ENCODE measurements around the gene EDIL3.
A peak's percentile ranks its signal among the peaks of the same experiment; 100 is the strongest.

The EDIL3 gene

DNA sequence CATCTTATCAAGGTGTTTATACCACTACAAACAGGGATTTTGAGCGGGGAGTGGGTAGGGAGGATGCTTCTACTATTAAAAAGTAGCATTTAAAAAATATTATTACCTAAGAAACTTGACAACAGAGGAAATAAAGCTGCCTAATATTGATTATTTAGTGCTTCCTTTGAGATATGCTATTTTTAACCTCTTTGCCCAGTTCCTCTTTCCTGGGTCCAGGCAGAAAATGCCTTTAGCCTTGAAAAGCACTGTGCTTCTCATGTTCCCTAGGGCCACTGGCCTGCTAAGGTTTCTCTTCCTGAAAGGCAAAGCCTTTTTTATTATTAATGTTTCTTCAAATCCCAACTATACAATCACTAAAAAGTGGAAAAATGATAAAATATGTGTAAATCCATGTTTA is 446.8 kb downstream of the EDIL3 start:
- Histone ChIP-seq H4K5ac (ENCODE audit: low read length) (no peak overlapping the region), H2BK120ac (ENCODE audit: low read depth, low read length) (no peak overlapping the region), H3K27me3 (ENCODE audit: insufficient read depth, low read length, poor library complexity) (no peaks in the 10 kb centered on the region), H3K79me2 (ENCODE audit: control insufficient read depth, insufficient read depth, low read length) (no peaks in the 10 kb centered on the region), H3K4me3 (ENCODE audit: low read length) (no peak overlapping the region), H3K4me1 (ENCODE audit: control insufficient read depth, low read depth, low read length) (no peaks in the 10 kb centered on the region), H2BK5ac (ENCODE audit: low read length) (no peak overlapping the region), H3K36me3 (ENCODE audit: control insufficient read depth, insufficient read depth, low read length) (no peaks in the 10 kb centered on the region), H3K27ac (ENCODE audit: low read depth, low read length) (no peak overlapping the region), H3K9ac (ENCODE audit: low read length) (no peak overlapping the region), H3K79me1 (ENCODE audit: low read length) (no peaks in the 10 kb centered on the region), H2AK5ac (ENCODE audit: low read length) (no peak overlapping the region), H3K4ac (ENCODE audit: low read depth, low read length) (no peak overlapping the region), H3K4me2 (ENCODE audit: low read length) (no peak overlapping the region), H3K18ac (ENCODE audit: low read length) (no peak overlapping the region), H3K56ac (ENCODE audit: low read length) (no peak overlapping the region), H3K23ac (ENCODE audit: low read length) (no peak overlapping the region), H4K8ac (ENCODE audit: low read depth, low read length) (no peak overlapping the region), H2BK15ac (replicated peaks; ENCODE audit: low read depth) (no peak overlapping the region)
- no peak for DNase-seq
- WGBS (ENCODE audit: extremely low coverage, insufficient coverage, low lambda C conversion rate), result no CpG with 5 or more reads among the region's 1 CpG

DNA sequence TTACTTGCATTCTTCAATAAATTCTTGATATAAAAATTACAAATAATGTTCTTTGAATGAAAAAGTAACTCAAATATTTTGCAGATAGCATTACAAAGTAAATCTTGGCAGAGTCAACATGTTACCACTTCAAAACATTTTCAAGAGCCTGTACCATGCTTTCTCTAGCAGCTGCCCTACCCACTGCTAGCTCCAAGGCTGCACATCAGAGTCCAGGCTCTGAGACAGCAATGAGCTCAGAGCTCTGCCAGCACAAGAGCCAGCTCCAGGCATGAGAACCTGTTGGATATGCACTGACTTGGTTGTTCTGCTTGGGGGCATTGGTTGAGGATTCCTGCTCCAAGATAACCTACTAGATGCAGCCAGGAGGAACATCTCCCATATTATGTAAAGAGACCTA is 452.7 kb downstream of the EDIL3 start:
- H2BK15ac ChIP-seq (replicated peaks; ENCODE audit: low read depth), result no peak overlapping the region
- H2AK5ac ChIP-seq (ENCODE audit: low read length), result no peak overlapping the region
- no peak overlapping the region for H4K5ac ChIP-seq (ENCODE audit: low read length)
- DNase-seq, result no peak
- no peak overlapping the region for H4K8ac ChIP-seq (ENCODE audit: low read depth, low read length)
- H3K23ac ChIP-seq (ENCODE audit: low read length), result no peak overlapping the region
- no peaks in the 10 kb centered on the region for H3K4me1 ChIP-seq (ENCODE audit: control insufficient read depth, low read depth, low read length)
- no peak overlapping the region for H2BK120ac ChIP-seq (ENCODE audit: low read depth, low read length)
- no peaks in the 10 kb centered on the region for H3K79me2 ChIP-seq (ENCODE audit: control insufficient read depth, insufficient read depth, low read length)
- no peaks in the 10 kb centered on the region for H3K27me3 ChIP-seq (ENCODE audit: insufficient read depth, low read length, poor library complexity)
- no peak overlapping the region for H2BK5ac ChIP-seq (ENCODE audit: low read length)
- H3K4ac ChIP-seq (ENCODE audit: low read depth, low read length), result no peak overlapping the region
- H3K27ac ChIP-seq (ENCODE audit: low read depth, low read length), result no peak overlapping the region
- no peaks in the 10 kb centered on the region for H3K79me1 ChIP-seq (ENCODE audit: low read length)
- H3K4me3 ChIP-seq (ENCODE audit: low read length), result no peak overlapping the region
- H3K9ac ChIP-seq (ENCODE audit: low read length), result no peak overlapping the region
- H3K56ac ChIP-seq (ENCODE audit: low read length), result no peak overlapping the region
- no peak overlapping the region for H3K18ac ChIP-seq (ENCODE audit: low read length)
- no peak overlapping the region for H3K4me2 ChIP-seq (ENCODE audit: low read length)
- no peaks in the 10 kb centered on the region for H3K36me3 ChIP-seq (ENCODE audit: control insufficient read depth, insufficient read depth, low read length)

DNA sequence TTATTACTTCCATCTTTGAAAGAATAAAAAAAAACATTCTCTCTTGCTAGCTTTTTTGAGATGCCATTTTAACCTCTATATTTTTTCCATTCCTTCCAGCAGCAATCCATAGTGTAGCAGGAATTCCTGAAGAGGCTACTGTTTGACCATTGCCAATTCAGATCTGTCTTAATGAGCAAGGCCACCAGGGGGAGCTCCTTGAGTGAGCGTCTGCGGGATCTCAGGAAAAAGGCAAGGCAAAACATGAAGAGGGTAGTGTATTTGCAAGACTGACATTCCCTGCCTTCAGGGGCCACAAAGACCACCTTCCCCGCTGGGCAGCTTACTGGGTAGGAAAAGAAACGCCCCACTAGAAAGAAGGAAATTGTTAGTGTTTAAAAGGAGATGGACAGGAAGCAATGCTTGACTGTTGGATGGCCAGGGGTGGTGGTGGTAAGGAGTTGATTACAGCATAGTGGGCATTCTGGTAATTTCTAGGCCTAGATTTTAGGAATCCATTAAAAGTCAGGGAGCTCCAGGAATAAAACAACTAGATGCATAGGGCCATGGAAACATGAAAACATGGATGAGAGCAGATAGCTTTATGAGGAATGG is 457.4 kb downstream of the EDIL3 start:
- DNase-seq, result peak; percentile 90
- no peak overlapping the region for H3K56ac ChIP-seq (ENCODE audit: low read length)
- no peak overlapping the region for H3K18ac ChIP-seq (ENCODE audit: low read length)
- no peaks in the 10 kb centered on the region for H3K27me3 ChIP-seq (ENCODE audit: insufficient read depth, low read length, poor library complexity)
- H4K5ac ChIP-seq (ENCODE audit: low read length), result no peak overlapping the region
- H3K9ac ChIP-seq (ENCODE audit: low read length), result no peak overlapping the region
- no peak overlapping the region for H2BK120ac ChIP-seq (ENCODE audit: low read depth, low read length)
- H2BK15ac ChIP-seq (replicated peaks; ENCODE audit: low read depth), result no peak overlapping the region
- H3K4me2 ChIP-seq (ENCODE audit: low read length), result no peak overlapping the region
- no peaks in the 10 kb centered on the region for H3K79me1 ChIP-seq (ENCODE audit: low read length)
- no peak overlapping the region for H3K23ac ChIP-seq (ENCODE audit: low read length)
- H3K79me2 ChIP-seq (ENCODE audit: control insufficient read depth, insufficient read depth, low read length), result no peaks in the 10 kb centered on the region
- no peak overlapping the region for H4K8ac ChIP-seq (ENCODE audit: low read depth, low read length)
- H2BK5ac ChIP-seq (ENCODE audit: low read length), result no peak overlapping the region
- no peak overlapping the region for H3K27ac ChIP-seq (ENCODE audit: low read depth, low read length)
- no peaks in the 10 kb centered on the region for H3K36me3 ChIP-seq (ENCODE audit: control insufficient read depth, insufficient read depth, low read length)
- H2AK5ac ChIP-seq (ENCODE audit: low read length), result no peak overlapping the region
- H3K4me3 ChIP-seq (ENCODE audit: low read length), result no peak overlapping the region
- no peak overlapping the region for H3K4ac ChIP-seq (ENCODE audit: low read depth, low read length)
- peaks cover 11% of the 10 kb centered on the region for H3K4me1 ChIP-seq (ENCODE audit: control insufficient read depth, low read depth, low read length)
- WGBS (ENCODE audit: extremely low coverage, insufficient coverage, low lambda C conversion rate), result no CpG with 5 or more reads among the region's 4 CpGs

DNA sequence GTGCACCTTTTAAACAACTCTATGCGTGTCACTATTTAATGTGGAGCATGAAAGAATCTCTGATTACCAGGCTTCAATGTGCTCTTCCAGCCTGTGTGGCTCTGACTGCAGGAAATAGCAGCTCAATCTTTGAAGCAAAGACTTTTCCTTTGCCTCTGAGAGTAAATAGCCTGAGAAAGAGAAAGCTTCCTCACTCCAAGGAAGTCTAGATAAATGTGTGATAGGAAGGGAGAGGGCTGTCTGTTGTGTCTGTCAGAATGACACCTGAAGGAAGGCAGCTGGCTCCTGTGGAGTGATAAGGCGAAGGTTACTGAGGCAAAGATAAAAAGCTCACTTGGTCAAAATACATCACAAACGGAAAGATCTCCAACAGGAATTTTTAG is 458.7 kb downstream of the EDIL3 start:
- no peak overlapping the region for H4K8ac ChIP-seq (ENCODE audit: low read depth, low read length)
- DNase-seq, result peak; percentile 96
- no peak overlapping the region for H2BK15ac ChIP-seq (replicated peaks; ENCODE audit: low read depth)
- H4K5ac ChIP-seq (ENCODE audit: low read length), result no peak overlapping the region
- H3K9ac ChIP-seq (ENCODE audit: low read length), result no peak overlapping the region
- no peak overlapping the region for H3K23ac ChIP-seq (ENCODE audit: low read length)
- peak overlapping the region; percentile 77 for H3K18ac ChIP-seq (ENCODE audit: low read length)
- no peak overlapping the region for H2BK120ac ChIP-seq (ENCODE audit: low read depth, low read length)
- no peak overlapping the region for H3K4me2 ChIP-seq (ENCODE audit: low read length)
- H3K4me3 ChIP-seq (ENCODE audit: low read length), result no peak overlapping the region
- no peaks in the 10 kb centered on the region for H3K27me3 ChIP-seq (ENCODE audit: insufficient read depth, low read length, poor library complexity)
- no peak overlapping the region for H2AK5ac ChIP-seq (ENCODE audit: low read length)
- peak overlapping the region; percentile 87 for H3K27ac ChIP-seq (ENCODE audit: low read depth, low read length)
- no peaks in the 10 kb centered on the region for H3K36me3 ChIP-seq (ENCODE audit: control insufficient read depth, insufficient read depth, low read length)
- H3K56ac ChIP-seq (ENCODE audit: low read length), result no peak overlapping the region
- peaks cover 11% of the 10 kb centered on the region for H3K4me1 ChIP-seq (ENCODE audit: control insufficient read depth, low read depth, low read length)
- no peak overlapping the region for H3K4ac ChIP-seq (ENCODE audit: low read depth, low read length)
- WGBS (ENCODE audit: extremely low coverage, insufficient coverage, low lambda C conversion rate), result no CpG with 5 or more reads among the region's 3 CpGs
- no peak overlapping the region for H2BK5ac ChIP-seq (ENCODE audit: low read length)
- H3K79me1 ChIP-seq (ENCODE audit: low read length), result no peaks in the 10 kb centered on the region
- no peaks in the 10 kb centered on the region for H3K79me2 ChIP-seq (ENCODE audit: control insufficient read depth, insufficient read depth, low read length)

DNA sequence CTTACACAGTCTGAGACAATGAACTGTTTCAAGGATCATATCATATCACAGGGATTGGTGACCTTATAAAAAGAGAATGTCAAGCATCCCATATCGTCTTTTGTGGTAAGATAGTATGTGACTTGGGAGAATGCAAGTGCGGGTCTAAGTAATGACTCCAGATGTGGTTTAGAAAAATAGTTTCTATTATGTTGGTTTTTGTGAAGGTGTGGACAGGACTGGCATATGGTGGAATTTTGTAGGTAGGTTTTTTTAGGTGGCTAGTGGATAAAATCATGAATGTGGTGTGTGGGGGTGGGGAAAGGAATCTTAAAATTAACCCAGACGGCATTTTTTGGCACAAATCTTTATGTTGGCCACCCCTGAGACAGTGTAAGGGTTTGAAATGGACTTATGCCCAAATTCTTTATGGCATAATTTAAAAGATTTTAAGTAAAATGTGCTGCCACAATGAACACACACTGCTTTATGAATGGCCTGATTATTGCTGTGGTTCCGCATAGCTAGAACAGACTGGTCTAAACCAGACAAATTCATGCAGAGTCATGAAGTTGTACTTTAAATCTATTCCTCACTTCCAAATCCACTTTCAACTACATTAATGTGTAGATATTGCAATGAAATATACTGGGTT is 459.2 kb downstream of the EDIL3 start:
- DNase-seq, result peak; percentile 32
- Histone ChIP-seq H3K56ac (ENCODE audit: low read length) (peak overlapping the region; percentile 74), H2AK5ac (ENCODE audit: low read length) (no peak overlapping the region), H3K23ac (ENCODE audit: low read length) (no peak overlapping the region), H2BK5ac (ENCODE audit: low read length) (peak overlapping the region; percentile 68), H3K4me2 (ENCODE audit: low read length) (no peak overlapping the region), H3K79me2 (ENCODE audit: control insufficient read depth, insufficient read depth, low read length) (no peaks in the 10 kb centered on the region), H3K9ac (ENCODE audit: low read length) (peak overlapping the region; percentile 12), H2BK120ac (ENCODE audit: low read depth, low read length) (peak overlapping the region; percentile 52), H3K36me3 (ENCODE audit: control insufficient read depth, insufficient read depth, low read length) (no peaks in the 10 kb centered on the region), H3K4ac (ENCODE audit: low read depth, low read length) (peak overlapping the region; percentile 55), H3K18ac (ENCODE audit: low read length) (peak overlapping the region; percentile 77), H3K79me1 (ENCODE audit: low read length) (no peaks in the 10 kb centered on the region), H3K27me3 (ENCODE audit: insufficient read depth, low read length, poor library complexity) (no peaks in the 10 kb centered on the region), H3K4me3 (ENCODE audit: low read length) (no peak overlapping the region), H2BK15ac (replicated peaks; ENCODE audit: low read depth) (peak overlapping the region; percentile 94), H3K27ac (ENCODE audit: low read depth, low read length) (peak overlapping the region; percentile 77), H3K4me1 (ENCODE audit: control insufficient read depth, low read depth, low read length) (peaks cover 11% of the 10 kb centered on the region), H4K8ac (ENCODE audit: low read depth, low read length) (no peak overlapping the region), H4K5ac (ENCODE audit: low read length) (no peak overlapping the region)
- WGBS (ENCODE audit: extremely low coverage, insufficient coverage, low lambda C conversion rate), result no CpG with 5 or more reads among the region's 4 CpGs

GRCh38 chr5:83924891-83925290 is 459.8 kb downstream of the EDIL3 start:
- no peak overlapping the region for H2BK15ac ChIP-seq (replicated peaks; ENCODE audit: low read depth)
- no peak overlapping the region for H4K8ac ChIP-seq (ENCODE audit: low read depth, low read length)
- no peaks in the 10 kb centered on the region for H3K79me1 ChIP-seq (ENCODE audit: low read length)
- H3K56ac ChIP-seq (ENCODE audit: low read length), result no peak overlapping the region
- no peak overlapping the region for H3K4me3 ChIP-seq (ENCODE audit: low read length)
- no peaks in the 10 kb centered on the region for H3K27me3 ChIP-seq (ENCODE audit: insufficient read depth, low read length, poor library complexity)
- H4K5ac ChIP-seq (ENCODE audit: low read length), result no peak overlapping the region
- H2BK5ac ChIP-seq (ENCODE audit: low read length), result peak overlapping the region; percentile 37
- H3K4ac ChIP-seq (ENCODE audit: low read depth, low read length), result no peak overlapping the region
- H3K23ac ChIP-seq (ENCODE audit: low read length), result no peak overlapping the region
- H3K18ac ChIP-seq (ENCODE audit: low read length), result no peak overlapping the region
- no peak overlapping the region for H2AK5ac ChIP-seq (ENCODE audit: low read length)
- no CpG with 5 or more reads among the region's 3 CpGs for WGBS (ENCODE audit: extremely low coverage, insufficient coverage, low lambda C conversion rate)
- peaks cover 11% of the 10 kb centered on the region for H3K4me1 ChIP-seq (ENCODE audit: control insufficient read depth, low read depth, low read length)
- no peak overlapping the region for H3K4me2 ChIP-seq (ENCODE audit: low read length)
- H2BK120ac ChIP-seq (ENCODE audit: low read depth, low read length), result no peak overlapping the region
- no peak for DNase-seq
- H3K36me3 ChIP-seq (ENCODE audit: control insufficient read depth, insufficient read depth, low read length), result no peaks in the 10 kb centered on the region
- H3K9ac ChIP-seq (ENCODE audit: low read length), result no peak overlapping the region
- no peak overlapping the region for H3K27ac ChIP-seq (ENCODE audit: low read depth, low read length)
- no peaks in the 10 kb centered on the region for H3K79me2 ChIP-seq (ENCODE audit: control insufficient read depth, insufficient read depth, low read length)

Data from mesendoderm (in vitro differentiated cells).